Left ventricle myocardium inferior (tissue), 1 donor: ENCODE results near the gene MED14. TPM values are rescaled to one million over a fixed set of nuclear protein-coding genes. Genes with fewer than 3 reads are reported as not detected.

Experiments
- DNase-seq: peaks from one replicate; pipeline ENCODE4 v3.0.0-alpha.2; 2020
- H3K27ac ChIP-seq: fragments of 200-600 bp; replicated peaks from 2 replicates; pipeline ENCODE4 v1.8.0; 2021
- H3K27me3 ChIP-seq: fragments of 200-600 bp; 2 replicates; pipeline ENCODE4 v1.8.0; 2021; ENCODE audit warnings: low read depth
- H3K36me3 ChIP-seq: fragments of 200-600 bp; 2 replicates; pipeline ENCODE4 v1.8.0; 2021
- H3K4me1 ChIP-seq: fragments of 200-600 bp; 2 replicates; pipeline ENCODE4 v1.8.0; 2021
- H3K4me3 ChIP-seq: fragments of 200-600 bp; 2 replicates; pipeline ENCODE4 v1.8.0; 2021; ENCODE audit warnings: mild to moderate bottlenecking, moderate library complexity
- H3K9me3 ChIP-seq: fragments of 200-600 bp; replicated peaks from 2 replicates; pipeline ENCODE4 v1.8.0; 2021
- CTCF ChIP-seq: fragments of 200-600 bp; IDR thresholded peaks from 2 replicates; pipeline ENCODE4 v1.8.0; 2021; ENCODE audit warnings: antibody characterized with exemption, mild to moderate bottlenecking, borderline replicate concordance
- intact Hi-C: fragments of 100-400 bp; cut with micrococcal nuclease; formaldehyde crosslinking; loops from one replicate; pipeline ENCODE4 v1.11.0; 2022
- total RNA-seq: library from RNA; stranded (reverse); fragmentation: NEBNext Ultra II Directional; extraction: Animal tissue kit (Norgen Biotek cat#: 25700); gene quantifications from one replicate; pipeline ENCODE4 v1.2.1, GENCODE V29; 2021
- donor health status: DM: no; HTN: yes; CAD: no; lungs with severe emphysema.

MED14 gene
- total RNA-seq, 1 donor from 2014 or later = 30.7 TPM

GRCh38 chrX:40720339-40720738 lies 15.0 kb downstream of the MED14 start:
- DNase-seq = no peak
- H3K4me1 ChIP-seq = peaks cover 12% of the 10 kb centered on the region
- no peak for TF ChIP-seq CTCF
- H3K4me3 ChIP-seq = no peak overlapping the region
- intact Hi-C loops = no loop called here
- H3K36me3 ChIP-seq = no peaks in the 10 kb centered on the region
- no peaks in the 10 kb centered on the region for H3K27me3 ChIP-seq
- H3K27ac ChIP-seq = no peak overlapping the region
- no peaks in the 10 kb centered on the region for H3K9me3 ChIP-seq

- no peaks in the 10 kb centered on the region for H3K27me3 ChIP-seq
- no peaks in the 10 kb centered on the region for H3K36me3 ChIP-seq
- no peak overlapping the region for H3K27ac ChIP-seq
- peaks cover 12% of the 10 kb centered on the region for H3K4me1 ChIP-seq
- TF ChIP-seq CTCF = no peak
- no peak for DNase-seq
- H3K9me3 ChIP-seq = no peaks in the 10 kb centered on the region
- H3K4me3 ChIP-seq = no peak overlapping the region
- intact Hi-C loops = no loop called here
Observed at GRCh38 chrX:40719731-40720130, 15.6 kb downstream of the MED14 start.

- H3K27ac ChIP-seq = no peak overlapping the region
- no peak overlapping the region for H3K4me3 ChIP-seq
- peaks cover 12% of the 10 kb centered on the region for H3K4me1 ChIP-seq
- no peaks in the 10 kb centered on the region for H3K27me3 ChIP-seq
- no peak for TF ChIP-seq CTCF
- peaks cover 3% of the 10 kb centered on the region for H3K36me3 ChIP-seq
- no peak for DNase-seq
- intact Hi-C loops = no loop called here
- H3K9me3 ChIP-seq = no peaks in the 10 kb centered on the region
Observed at GRCh38 chrX:40719218-40719617, 16.1 kb downstream of the MED14 start.

GRCh38 chrX:40709395-40709794 lies 25.9 kb downstream of the MED14 start:
- intact Hi-C loops = no loop called here
- Histone ChIP-seq H3K4me1 (no peaks in the 10 kb centered on the region), H3K9me3 (no peaks in the 10 kb centered on the region), H3K27ac (no peak overlapping the region), H3K36me3 (peaks cover 61% of the 10 kb centered on the region), H3K4me3 (no peak overlapping the region), H3K27me3 (no peaks in the 10 kb centered on the region)
- no peak for TF ChIP-seq CTCF
- no peak for DNase-seq

- peaks cover 42% of the 10 kb centered on the region for H3K36me3 ChIP-seq
- no peak overlapping the region for H3K27ac ChIP-seq
- intact Hi-C loops = no loop called here
- no peak for DNase-seq
- TF ChIP-seq CTCF = no peak
- H3K4me3 ChIP-seq = no peak overlapping the region
- H3K4me1 ChIP-seq = no peaks in the 10 kb centered on the region
- no peaks in the 10 kb centered on the region for H3K27me3 ChIP-seq
- no peaks in the 10 kb centered on the region for H3K9me3 ChIP-seq
Observed at GRCh38 chrX:40705658-40706312, 29.6 kb downstream of the MED14 start.
